GM11168 (cell line): ENCODE results near the gene CD59.
"Not testable (repeated sequence)": the region's sequence is repeated elsewhere in the genome, so short reads cannot be mapped to it uniquely, and the experiment has no call there.

Experiments
- in situ Hi-C: fragments of 300-500 bp; cut with MboI; formaldehyde crosslinking; loops from one replicate; pipeline ENCODE4 v1.12.0; 2022; ENCODE audit warnings: low sequenced_read_pairs; ENCODE audit not compliant: unreplicated experiment

Gene CD59

GRCh38 chr11:33672273-33672672, 64.0 kb downstream of the CD59 start:
- in situ Hi-C loops, result no loop called here

- in situ Hi-C loops, result no loop called here
These were observed 65.8 kb downstream of the CD59 start for GRCh38 chr11:33670250-33671011.

- in situ Hi-C loops, result no loop called here
These were observed 66.5 kb downstream of the CD59 start for GRCh38 chr11:33669598-33670249.

- in situ Hi-C loops, result no loop called here
These were observed 67.1 kb downstream of the CD59 start for GRCh38 chr11:33668951-33669596.

- in situ Hi-C loops, result no loop called here
These were observed 67.8 kb downstream of the CD59 start for GRCh38 chr11:33668468-33668825.

GRCh38 chr11:33667819-33668467, 68.3 kb downstream of the CD59 start:
- in situ Hi-C loops, result no loop called here

DNA sequence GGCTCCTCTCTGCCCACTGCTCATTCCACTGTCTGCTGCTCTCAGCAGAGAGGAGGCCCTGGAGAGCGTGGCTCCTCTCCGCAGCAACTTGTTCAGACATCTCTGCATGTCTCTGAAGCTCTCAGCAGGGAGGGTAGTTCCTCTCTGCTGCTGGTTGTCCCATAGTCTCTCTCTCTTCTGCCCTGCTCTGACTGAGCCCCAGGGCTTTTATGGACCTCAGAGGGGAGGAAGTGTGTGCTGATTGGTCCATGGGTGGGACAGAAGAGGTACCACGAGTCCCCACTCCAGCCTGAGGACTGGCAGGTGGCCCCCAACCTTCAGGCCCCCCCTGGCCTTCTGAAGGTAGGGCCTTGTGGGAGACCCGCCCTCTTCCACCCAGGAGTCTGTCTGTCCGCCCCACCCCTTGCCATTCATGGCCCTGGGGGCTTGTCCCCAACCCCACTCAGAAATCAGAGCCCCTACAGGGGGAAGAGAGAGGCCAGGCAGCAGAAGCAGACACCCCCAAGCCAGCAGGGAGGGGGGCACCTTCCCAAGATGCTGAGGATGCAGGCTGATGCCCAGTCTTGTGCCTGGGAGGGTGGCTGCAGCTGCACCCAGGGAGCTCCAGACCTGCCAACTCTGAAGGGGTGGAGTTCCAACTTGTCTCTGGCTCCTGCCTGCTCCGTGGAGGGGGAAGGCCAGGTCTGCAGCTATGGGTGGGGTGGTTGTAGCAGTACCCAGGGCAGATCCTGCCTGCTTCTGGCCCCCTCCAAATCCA, 70.7 kb downstream of the CD59 start:
- in situ Hi-C loops, result no loop called here

- in situ Hi-C loops, result no loop called here
These were observed 71.4 kb downstream of the CD59 start for GRCh38 chr11:33664827-33665226.

DNA sequence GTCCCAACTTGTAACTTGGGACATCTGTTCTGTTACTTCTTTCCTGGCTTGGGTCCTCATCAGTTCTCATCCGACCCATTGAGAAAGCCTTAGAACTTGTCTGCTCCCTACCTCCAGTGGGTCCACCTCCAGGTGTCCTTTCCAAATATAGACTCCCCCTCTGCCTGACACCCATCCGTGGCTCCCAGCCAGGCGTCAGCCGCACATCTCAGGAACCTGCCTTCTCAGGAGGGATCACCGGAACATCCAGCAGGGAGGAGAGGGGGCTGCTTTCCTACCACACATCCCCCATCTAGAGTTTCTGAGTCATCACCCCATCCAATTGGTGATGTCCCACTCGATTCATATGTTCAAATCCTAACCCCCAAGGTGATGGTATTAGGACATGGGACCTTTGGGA, 72.1 kb downstream of the CD59 start:
- in situ Hi-C loops, result no loop called here

DNA sequence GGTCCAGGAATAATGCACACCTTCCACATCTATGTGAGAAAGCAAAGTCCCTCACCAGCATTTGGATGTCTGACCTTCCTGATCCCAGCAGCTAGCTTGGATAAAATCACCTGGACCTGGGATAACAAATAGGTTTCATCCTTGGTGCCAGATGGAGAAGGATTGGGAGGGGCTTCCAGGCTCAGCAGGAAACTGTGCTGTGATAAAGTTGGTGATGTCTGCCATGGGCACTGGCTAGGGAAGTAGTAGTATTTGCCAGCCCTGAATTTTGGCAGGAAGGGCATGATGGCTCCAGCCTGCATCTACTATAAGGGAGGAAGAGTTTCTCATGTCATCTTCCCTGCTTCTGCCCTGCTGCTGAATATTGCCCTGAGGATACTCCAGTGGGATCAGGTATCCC, 73.1 kb downstream of the CD59 start:
- in situ Hi-C loops, result no loop called here

- in situ Hi-C loops, result not testable (repeated sequence)
These were observed 74.7 kb downstream of the CD59 start for GRCh38 chr11:33661526-33661925.

GRCh38 chr11:33660962-33661361, 75.3 kb downstream of the CD59 start:
- in situ Hi-C loops, result no loop called here

GRCh38 chr11:33659370-33660139, 76.7 kb downstream of the CD59 start:
- in situ Hi-C loops, result no loop called here

GRCh38 chr11:33658195-33658900, 77.9 kb downstream of the CD59 start:
- in situ Hi-C loops, result no loop called here

DNA sequence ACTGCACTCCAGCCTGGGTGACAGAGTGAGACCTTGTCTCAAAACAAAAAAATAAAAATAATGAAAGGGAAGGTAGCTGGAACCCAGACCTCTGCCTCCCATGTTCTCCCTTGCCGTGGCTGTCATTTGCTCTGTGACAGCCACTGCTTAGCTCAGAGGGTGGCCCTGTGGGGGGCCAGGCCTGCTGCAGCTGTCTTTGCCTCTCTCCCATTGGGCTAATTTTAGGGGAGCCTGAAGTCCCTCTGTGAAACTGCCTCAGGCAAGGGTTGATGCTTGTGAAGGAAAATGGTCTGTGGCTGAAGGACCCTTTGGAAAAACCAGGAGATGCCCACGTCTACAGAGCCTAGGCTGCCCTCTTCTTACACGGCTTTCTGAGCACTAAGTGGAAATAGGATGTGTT, 78.5 kb downstream of the CD59 start:
- in situ Hi-C loops, result no loop called here

DNA sequence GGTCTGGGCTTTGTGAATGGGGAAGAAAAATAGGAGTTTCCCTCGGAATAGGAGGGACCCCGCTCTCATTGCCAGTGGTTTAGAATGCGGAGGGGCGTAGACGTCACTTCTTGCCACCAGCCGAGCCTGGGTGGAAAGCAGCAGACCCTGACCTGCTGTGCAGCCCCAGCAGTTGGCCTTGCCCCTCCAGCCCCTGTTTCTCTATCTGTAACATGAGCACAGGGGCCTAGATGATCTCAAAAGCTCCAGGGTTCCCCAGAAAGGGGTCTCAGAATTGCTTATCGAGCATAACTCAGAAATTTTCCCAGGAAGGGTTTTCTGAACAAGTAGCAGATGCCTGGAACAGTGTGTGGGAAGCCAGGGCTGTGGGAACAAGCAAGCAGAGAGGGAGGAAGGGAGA, 79.5 kb downstream of the CD59 start:
- in situ Hi-C loops, result no loop called here

DNA sequence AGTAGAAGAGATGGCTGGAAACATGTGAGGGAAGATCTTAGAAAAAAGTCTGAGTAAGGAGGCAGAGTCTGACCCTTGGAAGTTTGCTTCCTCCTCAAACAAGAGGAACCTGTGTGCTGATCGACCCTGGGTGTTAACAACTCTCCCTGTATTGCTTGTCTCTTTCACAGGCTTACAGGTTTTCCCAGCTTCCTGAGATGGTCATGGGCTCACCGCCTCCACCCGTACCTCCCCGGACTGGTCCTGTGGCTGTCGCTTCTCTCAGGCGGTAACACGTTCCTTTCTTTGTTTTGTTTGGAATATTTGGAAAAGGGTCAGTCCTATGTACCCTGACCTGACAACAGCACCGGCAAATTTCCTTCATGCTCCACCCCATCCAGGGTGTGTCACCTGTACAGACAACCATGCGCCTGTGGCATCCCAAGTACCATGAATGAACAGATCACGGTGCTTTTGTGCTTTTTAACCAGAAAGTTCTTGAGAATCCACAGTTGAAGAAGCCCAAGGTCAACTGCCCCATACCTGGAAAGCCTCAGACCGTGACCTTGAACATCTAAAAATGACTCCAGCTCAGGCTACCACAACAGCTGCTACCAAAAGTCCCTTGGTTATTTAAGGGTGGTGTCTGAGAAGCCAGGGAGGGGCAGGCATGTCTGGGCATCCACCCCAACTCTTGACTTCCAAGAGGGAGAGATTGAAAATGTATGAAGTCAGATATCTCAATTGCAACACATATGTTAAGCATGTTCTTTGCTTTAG, 80.2 kb downstream of the CD59 start:
- in situ Hi-C loops, result no loop called here

- in situ Hi-C loops, result no loop called here
These were observed 81.6 kb downstream of the CD59 start for GRCh38 chr11:33654594-33654993.
